HepG2 (cell line): ENCODE measurements around the gene COPS7B. TPM values are rescaled to one million over a fixed set of nuclear protein-coding genes. Genes with fewer than 3 reads are reported as not detected.

ENCODE experiments used
- FOXO1 ChIP-seq: sonication (generic); formaldehyde crosslinking; IDR thresholded peaks from 2 replicates; pipeline ENCODE4 v1.4.0; 2020; ENCODE audit warnings: missing genetic modification reagents
- MBD4 ChIP-seq: IDR thresholded peaks from 2 replicates; pipeline ENCODE4 v1.6.1; 2012; ENCODE audit warnings: low read length, inconsistent platforms, borderline replicate concordance
- NFE2L2 ChIP-seq: fragments of 150-350 bp; IDR thresholded peaks from 2 replicates; pipeline ENCODE4 v1.6.1; 2014; ENCODE audit warnings: low read length
- NFRKB ChIP-seq: fragments of 450-650 bp; IDR thresholded peaks from 2 replicates; pipeline ENCODE4 v1.6.1; 2017
- NKX3-1 ChIP-seq: sonication (generic); formaldehyde crosslinking; IDR thresholded peaks from 2 replicates; pipeline ENCODE4 v1.5.0; 2020; ENCODE audit warnings: missing genetic modification reagents
- NR1H2 ChIP-seq: sonication (generic); formaldehyde crosslinking; IDR thresholded peaks from 2 replicates; pipeline ENCODE4 v1.8.1; 2022; ENCODE audit warnings: low read depth, missing genetic modification reagents, borderline replicate concordance
- NRL ChIP-seq: sonication (generic); formaldehyde crosslinking; IDR thresholded peaks from 2 replicates; pipeline ENCODE4 v1.5.0; 2020; ENCODE audit warnings: missing genetic modification reagents, mild to moderate bottlenecking, moderate library complexity, borderline replicate concordance
- PAWR ChIP-seq: sonication (generic); formaldehyde crosslinking; IDR thresholded peaks from 2 replicates; pipeline ENCODE4 v1.4.0; 2020; ENCODE audit warnings: missing genetic modification reagents, mild to moderate bottlenecking, borderline replicate concordance
- PAX8 ChIP-seq: sonication (generic); formaldehyde crosslinking; IDR thresholded peaks from 2 replicates; pipeline ENCODE4 v1.8.0; 2022; ENCODE audit warnings: mild to moderate bottlenecking, missing genetic modification reagents, borderline replicate concordance
- RFX1 ChIP-seq: fragments of 450-650 bp; IDR thresholded peaks from 2 replicates; pipeline ENCODE4 v1.6.1; 2017
- RFXAP ChIP-seq: sonication (generic); formaldehyde crosslinking; IDR thresholded peaks from 2 replicates; pipeline ENCODE4 v1.4.0; 2020; ENCODE audit warnings: missing genetic modification reagents, borderline replicate concordance
- TSC22D2 ChIP-seq: sonication (generic); formaldehyde crosslinking; IDR thresholded peaks from 2 replicates; pipeline ENCODE4 v1.5.1; 2020; ENCODE audit warnings: missing genetic modification reagents, mild to moderate bottlenecking, borderline replicate concordance
- ZFP62 ChIP-seq: sonication (generic); formaldehyde crosslinking; IDR thresholded peaks from 2 replicates; pipeline ENCODE4 v1.4.0; 2020; ENCODE audit warnings: missing genetic modification reagents
- ZFX ChIP-seq: sonication (generic); formaldehyde crosslinking; IDR thresholded peaks from 2 replicates; pipeline ENCODE4 v1.4.0; 2020; ENCODE audit warnings: mild to moderate bottlenecking, low read depth, missing genetic modification reagents, moderate library complexity
- ZKSCAN1 ChIP-seq: fragments of 150-350 bp; IDR thresholded peaks from 2 replicates; pipeline ENCODE4 v1.6.1; 2014; ENCODE audit warnings: low read length
- ZNF17 ChIP-seq: sonication (generic); formaldehyde crosslinking; IDR thresholded peaks from 2 replicates; pipeline ENCODE4 v1.5.0; 2020; ENCODE audit warnings: mild to moderate bottlenecking, missing genetic modification reagents
- ZNF350 ChIP-seq: sonication (generic); formaldehyde crosslinking; IDR thresholded peaks from 2 replicates; pipeline ENCODE4 v1.4.0; 2020; ENCODE audit warnings: mild to moderate bottlenecking, low read depth, missing genetic modification reagents, borderline replicate concordance
- ZNF512 ChIP-seq: sonication (generic); formaldehyde crosslinking; IDR thresholded peaks from 2 replicates; pipeline ENCODE4 v1.4.0; 2020; ENCODE audit warnings: mild to moderate bottlenecking, missing genetic modification reagents
- ZNF549 ChIP-seq: sonication (generic); formaldehyde crosslinking; IDR thresholded peaks from 2 replicates; pipeline ENCODE4 v1.5.0; 2020; ENCODE audit warnings: missing genetic modification reagents
- ZNF570 ChIP-seq: sonication (generic); formaldehyde crosslinking; IDR thresholded peaks from 2 replicates; pipeline ENCODE4 v1.4.0; 2020; ENCODE audit warnings: mild to moderate bottlenecking, missing genetic modification reagents, borderline replicate concordance
- ZNF607 ChIP-seq: sonication (generic); formaldehyde crosslinking; IDR thresholded peaks from 2 replicates; pipeline ENCODE4 v1.5.1; 2020; ENCODE audit warnings: missing genetic modification reagents, mild to moderate bottlenecking, borderline replicate concordance
- ZNF740 ChIP-seq: sonication (generic); formaldehyde crosslinking; IDR thresholded peaks from 2 replicates; pipeline ENCODE4 v1.4.0; 2020; ENCODE audit warnings: missing genetic modification reagents
- ZNF878 ChIP-seq: sonication (generic); formaldehyde crosslinking; IDR thresholded peaks from 2 replicates; pipeline ENCODE4 v1.8.1; 2023; ENCODE audit warnings: mild to moderate bottlenecking, missing genetic modification reagents, moderate library complexity
- polyA plus RNA-seq, 8 experiments: library from polyadenylated mRNA; depleted of rRNA in 3 of 8; stranded (reverse) in 7 of 8; unstranded in 1 of 8; fragments of >200 nt; fragmentation: Illumina TruSeq in 4 of 8; extraction: Trizol in 4 of 8; gene quantifications; 2 replicates each; pipeline versions ENCODE4 v1.2.1 to v1.2.3, GENCODE V29; 2011 to 2016; ENCODE audit warnings: low read depth in 4 of 8, missing spikeins in 1 of 8, mixed read lengths in 1 of 8; ENCODE audit not compliant: insufficient read depth in 1 of 8
- total RNA-seq, 5 experiments: library from RNA; depleted of rRNA; stranded (reverse); fragments of >200 nt; fragmentation: Illumina TruSeq; extraction: Trizol; gene quantifications; 2 replicates each; pipeline ENCODE4 v1.2.3, GENCODE V29; 2016; ENCODE audit warnings: low read depth in 1 of 5
- TF ChIP-seq, protein P1 (sequence below): sonication (generic); formaldehyde crosslinking; IDR thresholded peaks from 2 replicates; pipeline ENCODE4 v1.4.0; 2020; ENCODE audit warnings: missing genetic modification reagents
- TF ChIP-seq, protein P2 (sequence below): sonication (generic); formaldehyde crosslinking; IDR thresholded peaks from 2 replicates; pipeline ENCODE4 v1.4.0; 2020; ENCODE audit warnings: missing genetic modification reagents

Gene COPS7B
- total and polyA plus RNA-seq, 2 of the 13 experiments (the other 11 are each of a cell fraction or from before 2014, with no cell fraction given) = 30.6 to 62.7 TPM

GRCh38 chr2:231786177-231786916 is at the start of gene COPS7B (continued):
- TF ChIP-seq ZNF607 = peak; percentile 42; the same call in 1 of the 2 replicates
- TF ChIP-seq ZNF878 (CRISPR knock-in tag) = peak; percentile 79
- peak; percentile 77; the same call in 1 of the 2 replicates for TF ChIP-seq ZNF570 (CRISPR knock-in tag)
- TF ChIP-seq ZFP62 (CRISPR knock-in tag) = no peak
- TF ChIP-seq ZFX = peak; percentile 98
- no peak for TF ChIP-seq RFX1
- peak; percentile 91; the same call in 1 of the 2 replicates for TF ChIP-seq NR1H2 (CRISPR knock-in tag)
- peak; percentile 95 for TF ChIP-seq NRL
- 0 out of 2 replicates have a peak, but pooled peaks have one; percentile 75 for TF ChIP-seq ZNF512
- TF ChIP-seq, protein P1, sequence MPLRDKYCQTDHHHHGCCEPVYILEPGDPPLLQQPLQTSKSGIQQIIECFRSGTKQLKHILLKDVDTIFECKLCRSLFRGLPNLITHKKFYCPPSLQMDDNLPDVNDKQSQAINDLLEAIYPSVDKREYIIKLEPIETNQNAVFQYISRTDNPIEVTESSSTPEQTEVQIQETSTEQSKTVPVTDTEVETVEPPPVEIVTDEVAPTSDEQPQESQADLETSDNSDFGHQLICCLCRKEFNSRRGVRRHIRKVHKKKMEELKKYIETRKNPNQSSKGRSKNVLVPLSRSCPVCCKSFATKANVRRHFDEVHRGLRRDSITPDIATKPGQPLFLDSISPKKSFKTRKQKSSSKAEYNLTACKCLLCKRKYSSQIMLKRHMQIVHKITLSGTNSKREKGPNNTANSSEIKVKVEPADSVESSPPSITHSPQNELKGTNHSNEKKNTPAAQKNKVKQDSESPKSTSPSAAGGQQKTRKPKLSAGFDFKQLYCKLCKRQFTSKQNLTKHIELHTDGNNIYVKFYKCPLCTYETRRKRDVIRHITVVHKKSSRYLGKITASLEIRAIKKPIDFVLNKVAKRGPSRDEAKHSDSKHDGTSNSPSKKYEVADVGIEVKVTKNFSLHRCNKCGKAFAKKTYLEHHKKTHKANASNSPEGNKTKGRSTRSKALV (CRISPR knock-in tag) = peak; percentile 77
- TF ChIP-seq ZNF740 (CRISPR knock-in tag) = peak; percentile 65; the same call in 1 of the 2 replicates
- peak; percentile 98 for TF ChIP-seq ZNF350 (CRISPR knock-in tag)
- TF ChIP-seq NFRKB = no peak
- TF ChIP-seq, protein P2, sequence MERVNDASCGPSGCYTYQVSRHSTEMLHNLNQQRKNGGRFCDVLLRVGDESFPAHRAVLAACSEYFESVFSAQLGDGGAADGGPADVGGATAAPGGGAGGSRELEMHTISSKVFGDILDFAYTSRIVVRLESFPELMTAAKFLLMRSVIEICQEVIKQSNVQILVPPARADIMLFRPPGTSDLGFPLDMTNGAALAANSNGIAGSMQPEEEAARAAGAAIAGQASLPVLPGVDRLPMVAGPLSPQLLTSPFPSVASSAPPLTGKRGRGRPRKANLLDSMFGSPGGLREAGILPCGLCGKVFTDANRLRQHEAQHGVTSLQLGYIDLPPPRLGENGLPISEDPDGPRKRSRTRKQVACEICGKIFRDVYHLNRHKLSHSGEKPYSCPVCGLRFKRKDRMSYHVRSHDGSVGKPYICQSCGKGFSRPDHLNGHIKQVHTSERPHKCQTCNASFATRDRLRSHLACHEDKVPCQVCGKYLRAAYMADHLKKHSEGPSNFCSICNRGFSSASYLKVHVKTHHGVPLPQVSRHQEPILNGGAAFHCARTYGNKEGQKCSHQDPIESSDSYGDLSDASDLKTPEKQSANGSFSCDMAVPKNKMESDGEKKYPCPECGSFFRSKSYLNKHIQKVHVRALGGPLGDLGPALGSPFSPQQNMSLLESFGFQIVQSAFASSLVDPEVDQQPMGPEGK (CRISPR knock-in tag) = peak; percentile 92
- TF ChIP-seq ZKSCAN1 = peak; percentile 62; the same call in 1 of the 2 replicates
- 0 out of 2 replicates have a peak, but pooled peaks have one; percentile 92 for TF ChIP-seq PAWR (CRISPR knock-in tag)
- peak; percentile 96; the same call in 1 of the 2 replicates for TF ChIP-seq TSC22D2
- no peak for TF ChIP-seq MBD4
- TF ChIP-seq ZNF549 (CRISPR knock-in tag) = no peak
- TF ChIP-seq ZNF17 = no peak
- TF ChIP-seq PAX8 (CRISPR knock-in tag) = peak; percentile 94; the same call in 1 of the 2 replicates
- 0 out of 2 replicates have a peak, but pooled peaks have one; percentile 26 for TF ChIP-seq NFE2L2
- TF ChIP-seq RFXAP (CRISPR knock-in tag) = peak; percentile 98
- peak; percentile 61; the same call in 1 of the 2 replicates for TF ChIP-seq NKX3-1
- TF ChIP-seq FOXO1 (CRISPR knock-in tag) = peak; percentile 83
